ENCODE data around the gene HSF2BP. TPM values are rescaled to one million over a fixed set of nuclear protein-coding genes. Genes with fewer than 3 reads are reported as not detected.

The HSF2BP gene
- total RNA-seq, 1 donor from 2014 or later, result 1.0 TPM

DNA sequence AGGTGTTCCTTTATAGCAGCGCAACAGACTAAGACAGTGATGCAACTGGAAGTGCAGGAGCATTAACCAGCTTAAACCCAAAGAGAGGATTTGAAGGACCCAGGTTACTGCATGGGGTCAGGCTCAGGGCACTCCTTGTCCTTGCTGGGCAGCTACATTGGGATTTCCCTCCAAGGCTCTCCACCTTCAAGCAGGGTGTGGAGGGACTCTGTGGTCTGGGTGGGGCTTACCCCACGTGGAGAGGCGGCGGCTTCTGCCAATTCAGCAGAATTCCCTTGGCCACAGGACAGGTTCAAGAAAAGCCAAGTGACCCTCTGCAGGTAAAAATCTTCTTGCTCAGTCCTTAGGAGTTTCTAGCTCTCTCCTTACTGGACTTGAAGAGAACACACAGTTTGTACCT, 6.6 kb upstream of the HSF2BP start:
- Mint-ChIP-seq H3K27me3 (ENCODE audit: unreplicated experiment) (peaks cover 3% of the 10 kb centered on the region), H3K4me3 (ENCODE audit: unreplicated experiment) (no peak overlapping the region), H3K9me3 (ENCODE audit: unreplicated experiment) (no peaks in the 10 kb centered on the region), H3K36me3 (ENCODE audit: unreplicated experiment) (peaks cover 11% of the 10 kb centered on the region), H3K27ac (ENCODE audit: unreplicated experiment) (no peak overlapping the region), H3K4me1 (ENCODE audit: low read depth, unreplicated experiment) (peaks cover 5% of the 10 kb centered on the region)
- DNase-seq, result no peak
- TF ChIP-seq, protein P1, sequence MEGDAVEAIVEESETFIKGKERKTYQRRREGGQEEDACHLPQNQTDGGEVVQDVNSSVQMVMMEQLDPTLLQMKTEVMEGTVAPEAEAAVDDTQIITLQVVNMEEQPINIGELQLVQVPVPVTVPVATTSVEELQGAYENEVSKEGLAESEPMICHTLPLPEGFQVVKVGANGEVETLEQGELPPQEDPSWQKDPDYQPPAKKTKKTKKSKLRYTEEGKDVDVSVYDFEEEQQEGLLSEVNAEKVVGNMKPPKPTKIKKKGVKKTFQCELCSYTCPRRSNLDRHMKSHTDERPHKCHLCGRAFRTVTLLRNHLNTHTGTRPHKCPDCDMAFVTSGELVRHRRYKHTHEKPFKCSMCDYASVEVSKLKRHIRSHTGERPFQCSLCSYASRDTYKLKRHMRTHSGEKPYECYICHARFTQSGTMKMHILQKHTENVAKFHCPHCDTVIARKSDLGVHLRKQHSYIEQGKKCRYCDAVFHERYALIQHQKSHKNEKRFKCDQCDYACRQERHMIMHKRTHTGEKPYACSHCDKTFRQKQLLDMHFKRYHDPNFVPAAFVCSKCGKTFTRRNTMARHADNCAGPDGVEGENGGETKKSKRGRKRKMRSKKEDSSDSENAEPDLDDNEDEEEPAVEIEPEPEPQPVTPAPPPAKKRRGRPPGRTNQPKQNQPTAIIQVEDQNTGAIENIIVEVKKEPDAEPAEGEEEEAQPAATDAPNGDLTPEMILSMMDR (IDR thresholded peaks at IDR 0.05; ENCODE audit: partially characterized antibody, unreplicated experiment), result no peak

DNA sequence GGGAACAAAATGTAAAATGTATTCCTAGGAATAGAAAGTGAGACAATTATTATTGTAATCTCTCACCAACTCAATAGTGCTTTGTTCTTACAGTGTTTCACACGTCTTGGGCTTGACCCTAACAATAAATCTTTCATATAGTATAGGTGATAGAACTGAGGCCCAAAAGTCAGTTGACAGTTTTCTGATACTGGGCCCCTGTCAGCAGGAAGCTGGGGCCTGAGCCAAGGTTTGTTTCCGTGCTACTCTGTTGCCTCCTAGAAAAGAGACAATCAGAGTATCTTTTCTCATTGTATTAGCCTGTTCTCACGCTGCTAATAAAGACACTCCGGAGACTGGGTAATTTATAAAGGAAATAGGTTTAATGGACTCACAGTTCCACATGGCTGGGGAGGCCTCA, 5.1 kb upstream of the HSF2BP start:
- TF ChIP-seq, protein P1 (IDR thresholded peaks at IDR 0.05; ENCODE audit: partially characterized antibody, unreplicated experiment), result no peak
- peaks cover 11% of the 10 kb centered on the region for H3K36me3 Mint-ChIP-seq (ENCODE audit: unreplicated experiment)

DNA sequence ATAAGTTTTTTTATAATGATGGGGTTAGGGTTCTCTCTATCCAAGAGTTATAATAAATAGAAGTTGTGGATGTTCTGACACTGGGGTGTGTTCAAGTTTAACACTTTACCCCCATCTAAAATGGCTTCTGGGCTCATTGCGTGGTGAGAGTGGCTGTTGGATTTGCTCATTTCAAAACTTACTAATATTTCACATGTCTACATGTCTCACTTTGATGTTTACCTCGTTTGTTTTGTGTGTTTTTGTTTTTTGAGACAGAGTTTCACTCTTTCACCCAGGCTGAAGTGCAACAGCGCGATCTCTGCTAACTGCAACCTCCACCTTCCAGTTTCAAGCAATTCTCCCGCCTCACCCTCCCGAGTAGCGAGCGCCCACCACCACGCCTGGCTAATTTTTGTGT, 3.7 kb upstream of the HSF2BP start:
- H3K27me3 Mint-ChIP-seq (ENCODE audit: unreplicated experiment), result peaks cover 13% of the 10 kb centered on the region
- TF ChIP-seq, protein P1 (IDR thresholded peaks at IDR 0.05; ENCODE audit: partially characterized antibody, unreplicated experiment), result no peak
- no peak for DNase-seq
- no peak overlapping the region for H3K27ac Mint-ChIP-seq (ENCODE audit: unreplicated experiment)
- H3K36me3 Mint-ChIP-seq (ENCODE audit: unreplicated experiment), result peaks cover 11% of the 10 kb centered on the region
- peaks cover 10% of the 10 kb centered on the region for H3K4me1 Mint-ChIP-seq (ENCODE audit: low read depth, unreplicated experiment)
- no peak overlapping the region for H3K4me3 Mint-ChIP-seq (ENCODE audit: unreplicated experiment)
- H3K9me3 Mint-ChIP-seq (ENCODE audit: unreplicated experiment), result peaks cover 4% of the 10 kb centered on the region

More for the DNA sequence above, 5.1 kb upstream of the HSF2BP start:
- no peak for DNase-seq
- Mint-ChIP-seq H3K27ac (ENCODE audit: unreplicated experiment) (no peak overlapping the region), H3K9me3 (ENCODE audit: unreplicated experiment) (peaks cover 4% of the 10 kb centered on the region), H3K4me1 (ENCODE audit: low read depth, unreplicated experiment) (peaks cover 10% of the 10 kb centered on the region), H3K27me3 (ENCODE audit: unreplicated experiment) (peaks cover 11% of the 10 kb centered on the region), H3K4me3 (ENCODE audit: unreplicated experiment) (no peak overlapping the region)

DNA sequence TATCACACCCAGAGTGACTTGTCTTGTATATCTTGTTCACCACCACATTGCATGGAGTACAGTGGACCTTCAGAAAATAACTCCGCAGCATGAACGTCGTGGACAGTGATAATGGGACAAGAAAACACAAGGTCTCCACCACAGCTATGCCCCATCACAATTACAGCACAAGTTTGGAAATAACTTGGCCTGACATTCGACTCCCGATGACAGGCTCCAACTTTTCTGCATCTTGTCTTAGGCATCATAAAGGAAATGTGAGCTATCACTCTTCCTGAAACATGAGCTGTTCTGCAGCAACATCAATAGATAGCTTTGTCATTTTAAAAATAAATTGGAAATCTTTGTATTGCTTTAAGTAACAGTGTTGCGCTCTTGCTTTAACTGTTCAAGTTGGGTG, 3.0 kb upstream of the HSF2BP start:
- Mint-ChIP-seq H3K4me1 (ENCODE audit: low read depth, unreplicated experiment) (peaks cover 10% of the 10 kb centered on the region), H3K9me3 (ENCODE audit: unreplicated experiment) (peaks cover 4% of the 10 kb centered on the region), H3K36me3 (ENCODE audit: unreplicated experiment) (peaks cover 8% of the 10 kb centered on the region), H3K27me3 (ENCODE audit: unreplicated experiment) (peaks cover 13% of the 10 kb centered on the region), H3K4me3 (ENCODE audit: unreplicated experiment) (no peak overlapping the region), H3K27ac (ENCODE audit: unreplicated experiment) (no peak overlapping the region)
- DNase-seq, result no peak
- TF ChIP-seq, protein P1 (IDR thresholded peaks at IDR 0.05; ENCODE audit: partially characterized antibody, unreplicated experiment), result no peak

DNA sequence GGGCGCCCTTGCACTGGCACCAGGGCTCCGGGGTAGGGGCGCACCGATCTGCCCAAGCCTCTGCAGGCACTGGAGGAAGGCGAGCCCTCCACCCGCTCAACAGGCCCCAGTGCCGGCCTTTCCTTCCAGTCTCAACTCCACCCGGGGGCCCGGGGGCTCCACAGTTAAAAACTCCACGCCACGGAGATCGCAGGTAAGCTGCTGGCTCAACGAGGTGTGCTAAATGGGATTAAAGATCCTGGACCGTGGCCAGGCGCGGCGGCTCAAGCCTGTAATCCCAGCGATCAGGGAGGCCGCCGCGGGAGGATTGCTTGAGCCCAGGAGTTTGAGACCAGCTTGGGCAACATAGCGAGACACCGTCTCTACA, 536 bp downstream of the HSF2BP start:
- TF ChIP-seq, protein P1 (IDR thresholded peaks at IDR 0.05; ENCODE audit: partially characterized antibody, unreplicated experiment), result no peak
- peaks cover 4% of the 10 kb centered on the region for H3K9me3 Mint-ChIP-seq (ENCODE audit: unreplicated experiment)
- H3K4me3 Mint-ChIP-seq (ENCODE audit: unreplicated experiment), result peak overlapping the region; percentile 34
- peak overlapping the region; percentile 86 for H3K27ac Mint-ChIP-seq (ENCODE audit: unreplicated experiment)
- no peaks in the 10 kb centered on the region for H3K36me3 Mint-ChIP-seq (ENCODE audit: unreplicated experiment)
- H3K27me3 Mint-ChIP-seq (ENCODE audit: unreplicated experiment), result peaks cover 13% of the 10 kb centered on the region
- no peak for DNase-seq
- H3K4me1 Mint-ChIP-seq (ENCODE audit: low read depth, unreplicated experiment), result peaks cover 10% of the 10 kb centered on the region
